GM23248 (cell line): ENCODE results near the gene SCN4A.

ENCODE experiments used
- EZH2 ChIP-seq: fragments of 200-600 bp; sonication (generic); IDR thresholded peaks from 2 replicates; pipeline ENCODE4 v1.6.1; 2018; ENCODE audit warnings: antibody characterized with exemption, mild to moderate bottlenecking; ENCODE audit not compliant: insufficient read depth, poor library complexity, severe bottlenecking
- EZH2phosphoT487 ChIP-seq: fragments of 200-600 bp; sonication (generic); IDR thresholded peaks from 2 replicates; pipeline ENCODE4 v1.6.1; 2018; ENCODE audit warnings: antibody characterized with exemption, moderate library complexity, mild to moderate bottlenecking, low read depth; ENCODE audit not compliant: insufficient read depth

DNA sequence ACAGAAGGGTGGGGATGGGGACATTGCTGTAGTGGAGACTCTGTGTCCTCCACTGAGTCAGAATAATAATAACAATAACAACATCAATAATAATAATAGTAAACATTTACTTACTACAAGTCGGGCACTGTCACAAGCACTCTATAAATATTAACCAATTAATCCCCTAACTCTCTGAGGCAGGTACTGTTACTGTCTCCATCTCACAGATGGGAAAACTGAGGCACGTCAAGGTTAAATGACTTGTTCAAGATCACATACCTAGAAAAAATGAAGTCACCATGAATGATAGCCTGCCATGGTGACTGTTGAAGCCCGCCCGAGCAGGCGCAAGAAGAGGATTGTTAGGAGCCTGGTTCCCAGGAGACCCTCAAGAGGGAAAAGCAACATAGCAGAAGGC lies 35.6 kb upstream of the SCN4A start:
- no peak for TF ChIP-seq EZH2
- no peak for TF ChIP-seq EZH2phosphoT487
